GM19193 (cell line): Measurements from ENCODE around the gene GGA1.

Experiments used
- POLR2A ChIP-seq: IDR thresholded peaks from 4 replicates; pipeline ENCODE4 v1.6.1; 2011; ENCODE audit not compliant: insufficient read depth, insufficient read length; ENCODE audit errors: extremely low read depth

The GGA1 gene

DNA sequence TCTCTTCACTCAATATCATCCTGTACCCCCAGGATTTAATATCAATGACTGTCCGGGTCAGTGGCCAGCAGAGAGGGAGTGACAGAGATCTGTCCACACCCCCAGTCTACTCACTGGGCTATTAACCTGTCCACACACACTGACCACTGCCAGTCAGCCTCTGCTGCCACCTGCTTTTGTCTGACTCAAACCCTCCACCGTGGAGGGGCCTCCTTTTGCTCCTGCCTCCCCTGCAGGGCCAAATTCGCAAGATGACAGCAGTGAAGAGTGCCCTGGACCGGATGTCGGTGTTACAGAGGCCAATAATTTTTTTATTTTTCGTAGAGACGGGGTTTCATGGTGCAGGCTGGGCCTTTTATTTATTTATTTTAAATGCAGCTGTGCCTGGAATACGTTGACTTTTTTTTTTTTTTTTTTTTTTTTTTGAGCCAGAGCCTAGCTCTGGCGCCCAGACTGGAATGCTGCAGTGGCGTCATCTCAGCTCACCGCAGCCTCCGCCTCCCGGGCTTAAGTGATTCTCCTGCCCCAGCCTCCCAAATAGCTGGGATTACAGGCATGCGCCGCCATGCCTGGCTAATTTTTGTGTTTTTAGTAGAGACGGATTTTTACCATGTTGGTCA, 55.0 kb downstream of the GGA1 start:
- no peak for TF ChIP-seq POLR2A

DNA sequence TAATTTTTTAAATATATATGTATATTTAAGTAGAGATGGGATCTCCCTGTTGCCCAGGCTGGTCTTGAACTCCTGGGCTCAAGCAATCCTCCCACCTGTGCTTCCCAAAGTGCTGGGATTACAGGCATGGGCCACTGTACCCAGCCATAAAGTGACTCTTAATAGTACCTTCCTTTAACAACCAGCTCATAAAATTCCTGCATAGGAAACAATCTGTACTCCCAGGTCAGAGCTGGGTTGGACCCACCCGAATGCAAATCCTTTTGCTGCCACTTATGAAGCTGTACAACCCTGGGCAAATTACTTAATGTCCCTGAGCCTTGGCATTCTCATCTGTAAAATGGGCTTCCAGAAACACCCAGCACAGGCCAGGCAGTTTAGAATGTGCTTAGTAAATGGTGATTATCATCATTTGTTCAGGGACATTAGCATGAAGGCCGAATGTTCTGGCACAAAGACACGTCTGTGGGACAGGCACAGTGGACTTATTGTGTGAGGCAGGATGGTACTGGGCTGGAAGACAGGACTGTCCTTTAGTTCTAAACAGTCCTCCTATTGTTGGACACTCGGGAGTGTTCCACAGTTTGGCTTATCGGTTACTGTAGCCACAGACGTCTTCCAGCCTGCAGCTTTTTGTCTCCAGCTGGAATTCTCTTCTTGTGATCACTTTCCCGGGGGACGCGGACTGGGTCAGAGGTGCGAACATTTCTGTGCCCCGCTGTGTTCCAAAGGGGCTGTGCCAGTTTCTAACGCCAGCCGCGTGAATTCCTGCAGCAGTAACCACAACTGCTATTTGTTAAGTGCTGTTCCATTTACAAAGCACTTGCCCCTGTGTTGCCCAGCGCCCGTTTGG, 55.8 kb downstream of the GGA1 start:
- no peak for TF ChIP-seq POLR2A

DNA sequence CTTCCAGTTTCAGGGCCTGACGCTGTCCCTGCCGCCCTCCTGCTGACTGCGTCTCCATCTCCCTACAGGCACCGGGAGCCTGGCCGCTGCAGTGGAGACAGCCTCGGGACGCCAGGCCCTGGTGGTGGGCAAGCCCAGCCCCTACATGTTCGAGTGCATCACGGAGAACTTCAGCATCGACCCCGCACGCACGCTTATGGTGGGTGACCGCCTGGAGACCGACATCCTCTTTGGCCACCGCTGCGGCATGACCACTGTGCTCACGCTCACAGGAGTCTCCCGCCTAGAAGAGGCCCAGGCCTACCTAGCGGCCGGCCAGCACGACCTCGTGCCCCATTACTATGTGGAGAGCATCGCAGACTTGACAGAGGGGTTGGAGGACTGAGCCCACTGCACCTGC, 56.9 kb downstream of the GGA1 start:
- no peak for TF ChIP-seq POLR2A

DNA sequence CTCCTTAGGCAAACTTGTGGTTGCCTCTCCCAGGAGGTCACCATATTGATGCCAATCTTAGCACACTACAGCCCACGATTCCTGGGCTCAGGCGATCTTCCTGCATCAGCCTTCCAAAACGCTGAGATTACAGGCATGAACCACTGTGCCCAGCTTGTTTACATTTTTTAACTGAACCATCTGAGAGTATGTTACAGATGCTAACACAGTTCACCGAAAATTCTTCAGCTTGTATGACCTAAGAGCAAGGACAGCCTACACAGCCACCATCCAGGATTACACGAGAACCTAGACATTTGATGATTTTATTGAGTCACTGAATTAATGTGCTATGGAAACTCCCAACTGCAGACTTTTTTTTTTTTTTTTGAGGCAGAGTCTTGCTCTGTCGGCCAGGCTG, 61.0 kb downstream of the GGA1 start:
- TF ChIP-seq POLR2A, result no peak

DNA sequence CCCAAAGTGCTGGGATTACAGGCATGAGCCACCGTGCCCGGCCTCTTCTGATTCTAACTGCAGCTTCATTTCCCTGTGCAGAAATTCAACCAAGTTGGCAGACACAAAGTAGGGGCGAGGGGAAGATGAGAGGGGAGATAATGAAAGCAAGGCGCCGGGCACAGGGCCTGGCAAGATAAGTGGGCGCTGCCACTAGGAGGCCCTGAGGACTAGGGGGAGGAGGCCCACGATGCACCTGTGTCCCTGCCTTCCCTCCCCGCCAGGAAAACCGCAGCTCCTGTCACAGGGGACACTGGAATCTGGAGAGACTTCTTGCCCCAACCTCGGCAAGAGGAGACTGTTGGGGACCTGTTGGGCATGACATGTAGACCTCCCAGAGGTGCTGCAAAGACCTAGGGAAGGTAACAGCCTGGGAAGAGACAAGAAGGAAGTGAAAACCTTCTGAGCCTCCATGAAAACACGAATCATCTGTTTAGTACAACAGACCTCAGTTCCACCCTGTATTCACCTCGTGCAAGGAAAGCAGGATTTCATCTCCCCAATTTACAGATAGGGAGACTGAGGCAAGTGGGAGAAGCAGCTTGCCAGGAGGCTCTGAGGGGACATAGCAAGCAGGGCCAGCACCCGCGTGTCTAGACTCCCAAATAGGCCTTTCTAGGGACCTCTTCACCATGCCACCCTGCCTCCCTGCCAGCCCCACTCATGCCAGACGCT, 63.7 kb downstream of the GGA1 start:
- TF ChIP-seq POLR2A, result no peak

DNA sequence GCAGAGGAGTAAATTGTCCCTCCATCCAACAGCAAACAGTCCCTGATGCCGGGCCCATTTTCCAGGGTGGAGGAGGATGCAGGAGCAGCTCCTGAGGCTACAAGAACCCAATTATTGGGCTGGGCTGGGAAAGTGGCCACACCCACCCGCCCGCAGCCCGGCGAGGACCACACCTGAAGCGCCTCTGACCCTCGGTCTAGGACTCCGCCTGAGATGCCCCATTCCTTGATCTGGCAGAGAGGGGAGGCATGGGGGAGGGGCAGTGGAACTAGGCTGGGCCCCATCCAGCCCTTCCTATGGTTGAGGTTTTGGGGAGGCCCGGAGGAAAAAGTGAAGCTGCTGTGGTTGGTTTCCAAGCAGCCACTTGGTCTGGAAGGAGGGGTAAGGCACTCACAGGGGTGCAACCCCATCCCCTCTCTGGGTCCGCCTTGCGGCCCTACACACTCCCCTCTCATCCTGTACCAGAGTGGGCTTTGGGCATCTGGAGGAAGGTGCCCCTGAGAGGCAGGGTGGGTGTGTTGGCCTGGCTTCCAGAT, 64.4 kb downstream of the GGA1 start:
- no peak for TF ChIP-seq POLR2A

DNA sequence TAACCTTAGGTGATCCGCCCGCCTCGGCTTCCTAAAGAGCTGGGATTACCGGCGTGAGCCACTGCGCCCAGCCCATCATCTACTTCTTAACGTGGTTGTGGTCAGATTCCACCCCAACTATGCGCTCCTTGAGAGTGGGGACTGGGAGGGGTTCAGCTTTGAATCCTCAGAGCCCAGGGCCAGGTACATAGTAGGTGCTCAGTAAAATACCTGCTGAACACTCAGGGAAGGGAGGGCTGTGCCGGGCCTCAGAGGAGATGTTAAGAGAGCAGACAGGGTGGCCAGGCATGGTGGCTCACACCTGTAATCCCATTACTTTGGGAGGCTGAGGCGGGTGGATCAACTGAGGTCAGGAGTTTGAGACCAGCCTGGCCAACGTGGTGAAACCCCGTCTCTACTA, 65.6 kb downstream of the GGA1 start:
- TF ChIP-seq POLR2A, result no peak

DNA sequence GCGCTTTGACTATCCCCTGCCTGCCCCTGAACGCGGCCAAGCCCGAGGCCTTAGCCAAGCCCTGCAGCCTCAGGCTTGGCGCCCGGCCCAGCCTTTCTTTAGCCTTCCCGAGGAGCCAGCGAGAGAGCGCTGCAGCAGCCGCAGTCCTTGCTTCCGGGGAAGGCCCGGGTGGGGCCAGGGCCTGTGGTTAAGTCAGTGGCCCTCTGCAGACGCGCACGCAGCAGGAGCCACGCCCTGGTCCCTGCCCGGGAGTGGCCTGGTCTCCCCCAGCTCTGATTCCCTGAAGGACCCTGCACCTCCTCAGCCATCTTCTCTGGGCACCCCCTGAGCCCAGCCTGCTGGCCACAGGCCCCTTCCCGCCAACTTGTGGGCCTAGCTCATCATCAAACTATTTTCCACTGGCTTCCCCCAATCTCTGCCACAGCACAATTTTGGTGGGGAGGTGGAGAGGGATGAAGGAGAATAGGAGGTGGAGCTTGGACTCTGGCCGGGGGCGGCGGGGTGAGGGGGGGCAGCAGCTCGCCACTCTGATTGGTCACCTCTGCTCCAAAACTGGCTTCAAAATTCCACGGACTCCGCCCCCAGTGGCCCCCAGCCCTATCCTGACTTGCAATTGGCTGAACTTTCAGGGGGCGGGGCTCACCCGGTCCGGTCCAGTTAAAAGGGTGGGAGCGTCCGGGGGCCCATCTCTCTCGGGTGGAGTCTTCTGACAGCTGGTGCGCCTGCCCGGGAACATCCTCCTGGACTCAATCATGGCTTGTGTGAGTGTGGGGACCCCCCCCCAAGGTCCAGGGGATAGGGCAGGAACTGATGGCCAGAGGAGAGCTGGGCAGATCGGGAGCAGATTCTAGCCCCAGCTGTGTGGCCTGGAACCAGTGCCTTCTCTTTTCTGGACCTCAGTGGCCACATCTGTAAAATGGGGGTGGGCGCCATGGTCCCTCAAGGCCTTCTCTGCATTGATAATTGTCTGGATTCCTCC, 66.6 kb downstream of the GGA1 start, which contains the start of gene LGALS1:
Gene LGALS1 (plus strand): TSS at position 686 of the 979 bp plus-strand sequence. CDS start 67 bp downstream, at position 753.
- TF ChIP-seq POLR2A, result peak; percentile 79

DNA sequence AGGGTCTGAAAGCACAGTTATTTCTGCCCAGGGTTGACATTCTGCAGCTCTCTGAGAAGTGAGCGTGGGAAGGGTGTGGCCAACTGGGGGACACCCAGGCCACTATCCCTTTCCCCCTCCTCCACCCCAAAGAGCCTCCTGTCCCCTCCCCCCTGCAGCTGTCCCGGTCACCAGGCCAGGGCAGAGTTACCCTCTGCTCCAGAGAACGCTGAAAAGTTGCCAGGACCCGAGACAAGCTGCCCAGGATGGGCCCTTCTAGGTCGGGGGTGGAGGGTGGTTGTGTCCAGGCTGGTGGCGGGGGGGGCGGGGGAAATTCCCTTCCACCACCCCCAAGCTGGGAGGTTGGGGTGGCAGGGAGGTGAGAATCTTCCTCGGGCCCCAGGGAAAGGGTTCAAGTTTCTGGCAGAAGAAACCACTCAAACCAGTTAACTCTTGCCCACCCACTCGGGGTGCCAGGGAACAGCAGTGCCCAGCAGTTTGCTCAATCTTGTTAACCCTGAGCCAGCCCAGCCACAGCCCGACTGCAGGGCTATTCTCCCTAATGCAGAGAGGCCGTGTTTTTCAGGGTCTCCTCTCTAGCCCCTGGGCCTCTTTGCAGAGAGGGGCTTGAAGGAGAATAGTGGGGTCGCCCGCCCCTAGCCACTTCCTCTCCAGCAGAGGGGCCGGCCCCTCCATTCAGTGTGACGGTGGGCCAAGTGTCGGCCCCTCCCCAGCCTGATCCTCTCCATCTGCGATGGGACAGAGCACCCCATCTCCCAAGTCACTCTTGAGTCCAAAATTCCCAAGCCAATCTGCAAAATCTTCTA, 67.5 kb downstream of the GGA1 start:
- TF ChIP-seq POLR2A, result no peak

DNA sequence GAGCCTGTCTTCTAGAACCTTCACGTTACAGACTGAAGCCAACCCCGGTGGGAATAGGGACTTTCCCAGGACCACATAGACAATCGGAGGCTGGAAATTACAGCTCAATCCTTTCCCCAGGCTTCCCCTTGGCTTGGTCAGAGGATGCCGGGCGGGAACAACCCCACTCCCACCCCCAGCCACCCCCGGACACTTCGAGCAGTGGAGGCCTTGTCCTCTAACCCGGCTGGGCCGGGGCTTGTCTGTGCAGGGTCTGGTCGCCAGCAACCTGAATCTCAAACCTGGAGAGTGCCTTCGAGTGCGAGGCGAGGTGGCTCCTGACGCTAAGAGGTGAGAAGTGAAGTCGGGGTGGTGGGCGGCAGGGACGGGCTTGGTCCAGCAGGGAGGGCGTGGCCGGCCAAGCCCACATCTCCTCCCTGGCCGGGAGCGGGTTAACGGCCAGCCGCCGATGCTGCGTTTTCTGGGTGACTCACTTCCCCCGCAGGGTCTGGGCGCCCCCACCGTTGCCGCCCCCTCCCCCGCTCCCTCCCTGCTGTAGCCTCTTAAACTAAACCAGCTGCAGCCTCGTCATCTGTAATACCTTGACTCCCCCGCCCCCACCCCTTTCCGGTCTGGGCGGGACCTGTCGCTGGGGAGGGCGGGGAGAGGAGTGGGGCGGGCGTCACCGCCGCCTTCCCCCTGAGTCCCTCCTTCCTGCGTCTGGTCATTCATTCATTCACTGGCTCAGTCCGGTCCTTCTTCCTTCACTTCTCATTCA, 68.3 kb downstream of the GGA1 start:
- peak; percentile 60 for TF ChIP-seq POLR2A

DNA sequence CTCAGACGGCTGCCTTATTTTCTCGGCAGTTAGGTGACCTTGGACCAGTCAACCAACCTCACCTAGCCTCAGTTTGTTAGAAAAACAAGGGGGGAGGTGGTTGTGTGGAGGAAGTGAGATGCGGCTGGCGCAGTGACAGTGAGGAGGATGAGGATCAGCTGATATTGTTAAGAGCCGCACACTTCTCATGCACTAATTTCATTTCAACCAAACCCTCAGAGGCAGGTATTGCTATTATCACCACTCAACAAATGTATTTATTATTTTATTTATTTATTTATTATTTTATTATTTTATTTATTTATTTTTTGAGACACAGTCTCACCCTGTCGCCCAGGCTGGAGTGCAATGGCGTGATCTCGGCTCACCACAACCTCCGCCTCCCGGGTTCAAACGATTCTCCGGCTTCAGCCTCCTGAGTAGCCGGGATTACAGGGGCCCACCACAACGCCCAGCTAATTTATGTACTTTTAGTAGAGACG, 68.9 kb downstream of the GGA1 start:
- no peak for TF ChIP-seq POLR2A

DNA sequence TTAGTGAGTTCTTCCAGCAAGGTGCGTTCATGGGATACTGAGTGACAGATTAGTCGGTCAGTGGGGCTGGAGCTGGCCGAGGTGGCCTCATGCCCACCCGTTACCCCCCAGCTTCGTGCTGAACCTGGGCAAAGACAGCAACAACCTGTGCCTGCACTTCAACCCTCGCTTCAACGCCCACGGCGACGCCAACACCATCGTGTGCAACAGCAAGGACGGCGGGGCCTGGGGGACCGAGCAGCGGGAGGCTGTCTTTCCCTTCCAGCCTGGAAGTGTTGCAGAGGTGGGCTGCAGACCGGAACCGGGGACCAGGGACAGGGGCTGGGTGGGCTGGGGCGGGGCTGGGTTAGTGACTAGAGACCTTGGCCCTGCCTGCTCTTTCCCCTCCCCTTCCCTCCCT, 69.7 kb downstream of the GGA1 start:
- TF ChIP-seq POLR2A, result no peak
